Astrocyte (in vitro differentiated cells and primary cell): ENCODE results near the gene SPNS2.

ENCODE experiments used
- CTCF ChIP-seq: IDR thresholded peaks from 2 replicates; pipeline ENCODE4 v1.5.1; 2011; ENCODE audit warnings: low read depth, mild to moderate bottlenecking, inconsistent platforms, low read length, moderate library complexity; ENCODE audit not compliant: insufficient read depth
- EZH2 ChIP-seq: IDR thresholded peaks from 2 replicates; pipeline ENCODE4 v1.6.1; 2012; ENCODE audit warnings: mild to moderate bottlenecking, low read length, inconsistent platforms; ENCODE audit not compliant: insufficient read depth

GRCh38 chr17:4522661-4523060, 24.0 kb downstream of the SPNS2 start:
- TF ChIP-seq EZH2 (no peak), CTCF (no peak)
